Forelimb muscle (tissue), 1 donor: ENCODE results near the gene CTNNBL1. TPM values are rescaled to one million over a fixed set of nuclear protein-coding genes. Genes with fewer than 3 reads are reported as not detected.

Experiments used
- DNase-seq: peaks from one replicate; pipeline ENCODE4 v3.0.0-alpha.2; 2013; ENCODE audit warnings: low read depth
- polyA plus RNA-seq: library from polyadenylated mRNA; unstranded; fragments of 120-200 nt; gene quantifications from one replicate; pipeline ENCODE4 v1.2.1, GENCODE V29; 2013; ENCODE audit not compliant: insufficient read length

CTNNBL1 gene
- polyA plus RNA-seq, 1 donor, result 26.3 TPM

- DNase-seq, result no peak
Observed at GRCh38 chr20:37898233-37899104, 204.6 kb downstream of the CTNNBL1 start.

- no peak for DNase-seq
Observed at GRCh38 chr20:37899105-37900045, 205.5 kb downstream of the CTNNBL1 start.

GRCh38 chr20:37901240-37901639 lies 207.4 kb downstream of the CTNNBL1 start:
- no peak for DNase-seq

GRCh38 chr20:37901654-37902503 lies 208.0 kb downstream of the CTNNBL1 start:
- DNase-seq, result no peak

DNA sequence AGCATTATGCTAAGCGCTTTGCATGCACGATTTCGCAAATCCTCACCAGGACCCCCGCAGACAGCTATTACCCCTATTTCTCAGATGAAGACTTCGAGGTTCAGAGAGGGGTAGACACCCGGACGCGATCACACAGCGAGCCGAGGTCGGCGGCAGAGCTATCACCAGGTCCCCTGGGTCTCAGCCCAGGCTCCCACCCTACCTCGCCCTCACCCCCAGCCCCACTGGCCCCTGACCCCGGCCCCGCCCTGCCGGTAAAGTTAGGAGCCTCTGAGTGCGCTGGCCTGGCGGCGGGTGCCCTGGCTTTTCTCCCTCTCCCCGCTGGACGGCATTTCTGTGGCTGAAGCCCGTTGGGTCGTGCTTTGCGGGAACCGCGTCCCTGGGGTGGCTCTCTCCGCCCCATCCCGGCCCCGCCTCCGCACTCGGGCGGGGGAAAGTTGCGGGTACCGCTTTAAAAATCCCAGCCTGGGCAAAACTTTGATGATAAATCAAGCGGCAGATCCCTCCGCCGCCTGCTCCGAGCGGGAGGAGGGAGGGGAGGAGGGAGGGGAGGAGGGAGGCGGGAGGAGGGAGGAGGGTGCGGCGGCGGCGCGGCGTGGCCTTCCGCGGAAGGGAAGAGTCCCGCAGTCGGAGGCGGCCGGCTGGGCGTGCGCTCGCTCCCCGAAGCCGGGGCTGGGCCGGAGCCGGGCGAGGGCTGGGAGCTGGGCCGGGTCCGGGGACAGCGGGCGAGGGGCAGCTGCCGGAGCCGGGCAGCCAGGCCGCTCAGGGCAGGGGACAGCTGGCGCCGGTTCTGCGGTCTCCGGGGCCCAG lies 208.9 kb downstream of the CTNNBL1 start, which contains the start of gene VSTM2L:
TSS of gene VSTM2L (plus strand) at position 624 of the 810 bp plus-strand sequence. CDS start 224 bp downstream, outside the sequence.
- no peak for DNase-seq

- no peak for DNase-seq
Observed at GRCh38 chr20:37903317-37904007, 209.6 kb downstream of the CTNNBL1 start.

DNA sequence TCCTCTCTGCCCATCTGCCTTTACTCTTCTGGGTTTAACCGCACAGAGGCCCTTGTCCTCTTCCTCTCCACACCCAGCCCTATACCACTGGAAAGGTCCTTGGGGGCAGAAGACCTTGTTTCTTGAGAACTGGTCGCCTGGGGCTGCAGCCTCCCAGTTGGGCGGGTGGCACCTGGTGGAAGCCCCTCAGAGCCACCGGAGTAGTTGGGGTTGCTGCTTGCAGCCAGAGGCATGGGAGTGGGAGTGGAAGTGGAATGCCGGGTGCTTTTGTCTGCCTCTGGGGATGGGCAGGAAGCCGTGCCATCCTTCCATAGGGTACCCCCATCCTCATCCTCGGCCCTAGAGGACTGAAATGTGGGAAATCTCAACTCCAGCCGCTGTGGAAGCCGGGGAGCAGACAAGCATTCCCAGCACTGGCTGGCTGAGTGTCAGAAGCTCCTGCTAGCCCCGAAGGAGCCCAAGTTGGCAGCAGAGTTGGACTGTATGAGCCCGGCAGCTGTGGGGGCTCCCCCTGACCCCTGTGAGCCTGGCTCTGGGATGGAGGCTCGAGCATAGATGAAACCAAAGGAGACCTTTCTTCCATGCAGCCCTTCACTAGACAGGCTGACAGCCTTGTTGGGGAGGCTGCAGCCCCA lies 210.3 kb downstream of the CTNNBL1 start:
- no peak for DNase-seq

GRCh38 chr20:37904845-37905373 lies 211.1 kb downstream of the CTNNBL1 start:
- DNase-seq, result no peak

DNA sequence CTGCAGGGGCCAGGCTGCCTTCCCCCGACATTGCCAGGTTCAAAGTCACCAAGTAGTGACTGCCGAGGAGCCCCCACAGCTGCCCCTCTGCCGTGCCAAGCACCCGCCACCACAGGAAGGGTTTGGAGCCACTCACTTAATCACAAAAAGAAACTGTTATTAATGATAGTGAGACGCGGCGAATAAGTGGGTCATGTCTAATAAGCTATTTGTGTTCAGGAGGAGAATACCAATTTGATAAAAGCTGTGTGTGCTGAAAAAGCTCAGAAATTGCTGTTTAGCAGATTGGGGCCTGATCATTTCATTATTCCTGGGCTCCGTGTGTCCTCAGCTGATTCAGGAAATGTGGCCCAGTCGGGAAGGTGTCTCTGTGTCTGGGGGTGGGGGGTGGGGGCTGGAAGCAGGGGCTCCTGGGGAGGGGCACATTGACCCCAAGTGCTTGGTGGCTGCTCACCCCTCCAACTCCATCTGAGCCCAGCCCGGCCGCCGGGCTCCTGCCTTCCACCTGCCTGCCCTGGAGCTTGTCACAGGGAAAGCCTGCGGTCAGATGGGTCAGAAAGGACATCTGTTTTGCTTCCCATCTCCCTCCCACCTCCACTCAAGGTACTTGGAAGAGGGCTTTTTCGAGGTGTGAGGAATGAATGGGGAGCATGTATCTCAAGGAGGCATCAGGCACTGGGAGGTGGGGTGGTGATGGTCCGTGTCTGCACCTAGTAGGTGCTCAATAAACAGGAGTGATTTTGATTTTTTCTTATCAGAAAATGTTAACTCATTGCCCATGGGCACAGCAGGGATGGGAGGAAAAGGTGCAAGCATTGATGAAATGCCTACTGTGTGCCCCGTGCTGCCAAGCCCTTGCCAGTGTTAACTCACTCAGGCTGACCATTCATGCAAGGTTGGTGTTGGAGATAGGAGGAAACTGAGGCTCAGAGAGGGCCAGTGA lies 212.1 kb downstream of the CTNNBL1 start:
- no peak for DNase-seq

GRCh38 chr20:37907330-37907676 lies 213.5 kb downstream of the CTNNBL1 start:
- no peak for DNase-seq

DNA sequence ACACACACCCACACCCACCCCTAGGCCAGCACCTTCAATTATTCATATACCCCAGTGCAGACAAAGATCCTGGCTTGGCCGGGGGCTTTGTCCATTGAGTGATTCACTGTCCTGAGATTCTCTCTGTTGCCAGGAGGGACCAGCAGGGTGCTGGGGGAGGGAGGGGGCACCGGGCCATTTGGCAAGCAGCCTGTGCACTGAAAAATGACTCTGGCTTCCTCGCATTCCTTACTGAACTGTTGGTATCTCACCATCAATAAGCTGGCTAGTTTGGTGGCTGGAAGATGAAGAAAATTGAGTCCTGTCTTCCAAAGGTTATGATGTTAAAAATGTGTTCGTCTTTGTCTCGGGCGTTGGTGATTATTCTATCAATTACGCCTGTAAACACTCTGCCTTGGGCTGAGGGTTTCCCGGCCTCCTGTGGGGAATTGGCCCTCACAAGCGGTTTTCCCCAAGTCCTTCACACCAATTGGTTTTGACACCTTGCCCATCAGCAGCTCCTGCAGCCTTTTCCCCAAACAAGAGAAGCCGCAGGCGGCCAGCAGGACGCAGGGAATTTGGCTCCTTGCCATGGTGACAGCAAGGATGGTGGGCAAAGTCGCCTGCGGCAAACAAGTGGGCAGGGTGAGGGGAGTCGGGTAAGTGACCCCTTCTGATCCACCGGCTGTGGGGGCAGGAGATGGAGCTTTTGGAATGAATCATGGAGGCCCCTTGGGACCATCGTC lies 214.0 kb downstream of the CTNNBL1 start:
- DNase-seq, result no peak

DNA sequence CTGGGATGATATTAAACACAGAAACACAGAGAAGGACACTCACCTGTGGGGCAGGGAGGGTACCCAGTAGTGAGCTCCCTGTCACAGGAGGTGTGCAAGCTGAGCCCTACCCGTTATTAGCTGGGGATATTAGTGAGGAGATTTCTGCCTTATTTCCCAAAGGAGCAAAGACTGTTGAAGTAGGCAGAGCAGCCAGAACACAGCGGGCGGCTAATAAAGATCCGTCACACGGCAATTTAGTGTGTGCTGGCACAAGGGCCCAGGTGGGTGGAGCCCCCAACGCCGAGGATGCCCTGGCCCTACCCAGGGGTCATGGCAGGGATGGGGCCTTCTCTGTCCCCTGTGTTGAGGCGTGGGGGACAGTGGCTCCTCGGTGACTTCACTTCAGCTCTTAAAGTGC lies 217.4 kb downstream of the CTNNBL1 start:
- no peak for DNase-seq

DNA sequence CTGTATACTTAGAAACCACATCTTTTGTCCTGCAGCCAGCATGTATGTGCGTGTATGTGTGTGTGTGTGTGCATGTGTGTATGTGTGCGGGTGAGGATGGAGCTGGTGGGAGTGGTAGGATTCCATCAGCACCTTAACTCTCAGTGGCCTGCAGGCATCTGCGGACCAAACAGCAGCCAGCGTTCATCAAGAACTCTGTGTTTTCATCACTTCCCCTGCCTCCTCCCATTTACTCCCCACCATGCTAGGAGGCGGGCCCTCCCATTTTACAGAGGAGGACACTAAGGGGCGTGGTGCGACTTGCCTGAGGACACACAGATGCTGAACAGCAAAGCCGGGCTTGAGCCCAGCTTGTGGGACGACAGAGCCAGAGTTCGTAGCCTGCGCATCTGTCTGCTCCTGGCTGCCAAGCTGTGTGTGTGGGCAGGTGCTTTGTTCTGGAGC lies 218.0 kb downstream of the CTNNBL1 start:
- DNase-seq, result peak; percentile 83

DNA sequence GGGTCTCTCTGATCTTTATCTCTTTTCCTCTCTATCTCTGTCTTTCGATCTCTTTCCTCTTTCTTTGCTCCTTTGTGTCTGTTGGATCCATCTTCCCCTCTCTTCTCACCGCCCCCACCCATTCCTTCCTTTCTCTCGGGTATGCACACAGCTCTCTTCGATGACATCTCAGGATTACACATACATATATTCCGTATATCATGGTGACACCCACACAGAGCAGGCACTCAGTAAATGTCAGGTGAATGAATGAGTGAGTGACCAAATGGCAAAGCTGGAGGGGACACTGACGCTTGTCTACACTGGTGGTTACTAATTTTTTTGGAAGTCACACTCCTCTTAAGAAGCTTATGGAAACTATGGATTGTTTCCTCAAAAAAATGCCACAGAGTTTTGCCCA lies 219.0 kb downstream of the CTNNBL1 start:
- DNase-seq, result no peak

GRCh38 chr20:37913567-37914366 lies 219.9 kb downstream of the CTNNBL1 start:
- DNase-seq, result no peak

DNA sequence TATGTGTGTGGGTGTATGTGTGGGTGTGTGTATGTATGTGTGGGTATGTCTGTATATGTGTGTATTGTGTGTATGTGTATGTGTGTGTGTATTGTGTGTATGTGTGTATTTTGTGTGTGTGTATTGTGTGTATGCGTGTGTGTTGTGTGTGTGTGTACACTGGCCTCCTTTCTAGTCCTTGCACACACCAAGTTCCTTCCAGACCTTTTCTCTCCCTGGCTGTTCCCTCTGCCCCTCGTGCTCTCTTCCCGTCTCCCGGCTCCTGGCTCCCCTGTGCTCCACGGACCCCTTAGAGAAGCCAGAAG lies 220.5 kb downstream of the CTNNBL1 start:
- DNase-seq, result no peak
